Measurements from ENCODE around the gene ARFGEF2.
A peak's percentile ranks its signal among the peaks of the same experiment; 100 is the strongest.
"Not testable (repeated sequence)": the region's sequence is repeated elsewhere in the genome, so short reads cannot be mapped to it uniquely, and the experiment has no call there.

The ARFGEF2 gene

DNA sequence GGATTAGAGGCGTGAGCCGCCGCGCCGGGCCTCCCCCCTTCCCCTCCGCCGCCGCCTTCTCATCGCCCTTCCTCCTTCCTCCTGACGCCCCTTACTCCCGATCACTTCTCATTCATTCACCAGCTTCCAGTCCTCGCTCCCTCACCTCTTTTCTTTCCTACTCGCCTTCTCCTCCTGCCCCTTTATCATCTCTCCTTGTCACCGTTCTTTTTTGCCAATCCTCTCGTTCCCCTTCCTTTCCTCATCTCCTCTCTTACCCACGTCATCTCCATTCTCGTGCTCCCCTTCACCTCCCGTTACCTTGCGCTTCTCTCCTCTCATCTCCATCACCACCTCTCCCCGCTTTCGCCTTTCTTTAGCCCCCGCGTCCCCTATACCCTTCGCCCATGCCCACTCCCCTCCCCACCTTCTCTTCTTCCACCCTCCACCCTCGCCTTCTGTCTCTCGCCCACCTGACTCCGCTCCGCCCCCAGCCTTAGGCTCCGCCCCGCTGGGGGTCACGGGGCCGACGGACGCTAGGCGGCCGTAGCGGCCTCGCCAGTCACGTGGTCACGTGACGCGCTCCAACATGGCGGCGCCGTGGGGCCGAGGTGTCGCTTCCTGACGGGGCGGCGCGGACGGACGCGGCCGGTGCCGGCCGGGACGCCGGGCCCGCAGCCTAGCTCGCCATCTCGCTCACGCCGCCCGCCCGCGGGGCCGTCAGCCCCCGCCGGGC lies at the start of gene ARFGEF2:
Gene ARFGEF2, plus strand, starts transcription at position 544 of the 715 bp plus-strand sequence. CDS start 179 bp downstream, outside the sequence.
- DNase-seq, result peak; percentile 92

DNA sequence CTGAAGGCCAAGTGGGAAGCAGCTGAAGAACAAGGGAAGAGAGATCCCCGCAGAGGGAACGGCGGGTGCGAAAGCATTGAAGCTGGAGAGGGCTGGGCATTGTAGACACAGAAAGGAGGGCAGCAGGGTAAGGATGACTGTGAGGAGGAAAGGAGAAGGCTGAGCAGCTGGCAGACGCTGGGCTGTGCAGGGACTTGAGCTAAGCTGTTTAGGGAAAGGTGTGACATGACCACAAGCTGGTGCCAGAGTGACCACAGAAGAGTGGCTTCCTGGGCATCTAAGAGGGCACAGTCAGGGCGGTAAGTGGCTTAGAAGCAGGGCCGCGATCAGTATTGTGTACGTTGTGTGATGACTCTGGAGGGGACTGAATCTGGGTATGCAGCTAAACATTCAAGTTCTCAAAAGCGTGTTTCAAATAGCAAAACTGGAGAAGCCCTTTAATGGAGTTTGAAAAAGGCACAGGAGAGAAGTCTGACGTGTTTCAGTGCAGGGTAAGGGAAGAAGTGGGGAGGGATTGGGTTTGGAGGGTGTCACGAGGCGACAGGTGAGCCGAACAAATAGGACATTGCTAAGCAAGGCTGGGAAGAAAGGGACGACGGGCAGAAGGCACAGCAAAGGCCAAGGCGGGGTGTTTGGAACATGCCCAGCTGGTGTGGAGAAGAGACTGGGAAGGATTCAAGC lies 46.1 kb upstream of the ARFGEF2 start:
- no peak for DNase-seq

DNA sequence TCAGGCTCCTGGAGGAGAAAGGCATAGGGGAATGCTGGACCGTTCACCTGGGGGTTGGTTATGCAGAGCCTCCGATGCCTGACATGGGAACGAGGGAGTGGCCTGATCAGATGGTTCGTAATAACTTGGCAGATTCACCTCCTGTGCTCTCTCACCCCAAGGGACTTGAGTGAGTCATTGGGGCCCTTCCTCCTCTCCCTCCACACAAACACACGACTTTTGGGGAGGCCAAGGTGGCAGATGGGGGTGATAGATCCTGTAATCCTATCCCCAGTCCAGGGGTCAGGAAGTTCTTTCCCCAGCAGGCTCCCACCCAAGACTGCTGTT lies 45.6 kb upstream of the ARFGEF2 start:
- DNase-seq, result no peak

GRCh38 chr20:48877304-48877703 lies 44.2 kb upstream of the ARFGEF2 start:
- DNase-seq, result no peak

DNA sequence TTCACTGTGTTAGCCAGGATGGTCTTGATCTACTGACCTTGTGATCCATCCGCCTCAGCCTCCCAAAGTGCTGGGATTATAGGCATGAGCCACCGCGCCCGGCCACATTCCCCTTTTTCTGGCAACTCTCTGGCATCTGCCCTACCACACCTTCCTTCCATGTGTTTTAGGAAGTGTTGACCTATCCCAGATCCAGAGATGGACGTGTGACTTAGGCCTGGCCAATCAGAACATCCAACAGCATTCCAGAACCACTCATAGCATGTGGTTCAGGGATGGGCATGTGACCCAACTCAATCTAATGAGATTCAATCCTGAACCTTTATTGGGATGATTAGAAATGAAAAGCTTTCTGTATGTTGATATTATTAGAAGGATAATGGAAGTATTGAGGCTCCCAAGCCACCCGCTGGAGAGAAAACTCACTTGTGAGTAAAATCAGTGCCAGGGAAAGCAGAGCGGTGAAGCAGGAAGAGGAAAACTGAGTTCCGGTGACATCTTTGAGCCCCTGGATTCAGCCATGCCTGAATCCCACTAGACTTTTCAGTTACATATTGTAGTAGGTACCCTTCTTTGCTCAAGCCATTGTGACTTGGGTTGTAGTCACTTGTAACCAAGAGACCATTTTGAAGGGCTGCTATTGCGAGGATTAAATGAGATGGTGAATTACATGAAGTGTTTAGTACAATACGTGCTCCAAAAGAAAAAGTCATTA lies 42.8 kb upstream of the ARFGEF2 start:
- DNase-seq, result no peak

- no peak for DNase-seq
Observed at GRCh38 chr20:48879612-48880245, 41.8 kb upstream of the ARFGEF2 start.

GRCh38 chr20:48880331-48880730 lies 41.2 kb upstream of the ARFGEF2 start:
- no peak for DNase-seq

- no peak for DNase-seq
Observed at GRCh38 chr20:48880981-48881657, 40.4 kb upstream of the ARFGEF2 start.

DNA sequence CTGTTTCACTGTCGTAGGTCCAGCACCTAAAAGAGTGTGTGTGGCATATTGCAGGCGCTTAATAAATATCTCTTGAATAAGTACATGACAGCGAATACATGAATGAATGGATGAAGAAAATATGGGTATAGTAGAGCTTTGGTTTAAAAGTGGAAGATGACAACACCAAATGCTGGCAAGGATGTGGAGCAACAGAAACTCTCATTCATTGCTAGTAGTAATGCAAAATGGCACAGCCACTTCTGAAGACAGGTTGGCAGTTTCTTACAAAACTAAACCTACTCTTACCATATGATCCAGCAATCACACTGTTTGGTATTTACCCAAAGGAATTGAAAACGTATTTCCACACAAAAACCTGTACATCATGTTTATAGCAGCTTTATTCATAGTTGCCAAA lies 36.3 kb upstream of the ARFGEF2 start:
- no peak for DNase-seq

- DNase-seq, result no peak
Observed at GRCh38 chr20:48886194-48886593, 35.3 kb upstream of the ARFGEF2 start.

DNA sequence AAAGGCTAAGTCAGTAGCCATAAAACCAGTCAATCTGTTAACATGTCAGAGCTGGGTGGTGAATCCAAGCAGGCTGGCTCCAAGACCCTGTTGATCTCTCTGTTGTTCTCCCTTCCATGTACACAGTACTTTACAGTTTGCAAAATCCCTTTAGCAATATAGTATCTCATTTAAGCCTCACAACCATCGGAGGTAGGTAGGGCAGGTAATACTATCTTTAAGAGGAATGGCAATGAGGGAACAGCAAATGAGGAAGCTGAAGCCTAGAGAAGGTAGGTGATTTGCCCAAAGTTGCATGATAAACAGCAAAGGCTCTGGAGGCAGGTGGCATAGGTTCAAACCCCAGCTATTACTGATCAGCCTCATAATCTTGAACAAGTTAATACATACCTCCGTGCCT lies 34.7 kb upstream of the ARFGEF2 start:
- no peak for DNase-seq

DNA sequence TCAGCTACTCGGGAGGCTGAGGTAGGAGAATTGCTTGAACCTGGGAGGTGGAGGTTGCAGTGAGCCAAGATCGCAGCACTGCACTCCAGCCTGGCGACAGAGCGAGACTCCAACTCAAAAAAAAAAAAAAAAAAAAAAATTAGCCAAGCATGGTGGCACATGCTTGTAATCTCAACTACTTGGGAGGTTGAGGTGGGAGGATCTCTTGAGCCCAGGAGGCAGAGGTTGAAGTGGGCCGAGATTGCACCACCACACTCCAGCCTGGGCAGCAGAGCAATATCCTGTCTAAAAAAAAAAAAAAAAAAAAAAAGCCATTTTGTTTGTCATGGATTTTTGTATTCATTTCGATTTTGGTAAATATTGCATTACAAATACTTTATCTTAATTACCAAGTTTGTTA lies 33.0 kb upstream of the ARFGEF2 start:
- not testable (repeated sequence) for DNase-seq

- DNase-seq, result no peak
Observed at GRCh38 chr20:48889140-48889790, 32.2 kb upstream of the ARFGEF2 start.

GRCh38 chr20:48891235-48892048 lies 30.1 kb upstream of the ARFGEF2 start:
- DNase-seq, result no peak

GRCh38 chr20:48892049-48892470 lies 29.5 kb upstream of the ARFGEF2 start:
- no peak for DNase-seq

DNA sequence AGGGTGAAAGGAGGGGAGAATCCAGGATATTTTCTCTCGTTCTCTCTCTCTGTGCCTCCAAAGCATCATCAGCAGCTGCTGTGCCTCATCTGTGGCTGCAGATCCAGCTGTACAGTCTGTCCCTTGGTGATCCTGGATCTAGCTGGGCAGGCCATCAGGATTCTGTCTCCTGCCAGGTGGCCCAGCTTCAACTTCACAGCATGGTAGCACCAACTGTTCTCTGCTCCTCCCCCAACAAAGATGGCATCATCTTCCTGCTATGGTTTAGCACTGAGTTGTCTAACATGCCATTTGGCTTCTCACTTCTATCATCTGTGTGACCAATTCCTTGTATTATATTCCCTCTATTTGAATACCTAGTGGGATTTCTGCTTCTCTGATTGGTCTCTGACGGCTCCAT lies 28.6 kb upstream of the ARFGEF2 start:
- DNase-seq, result no peak

DNA sequence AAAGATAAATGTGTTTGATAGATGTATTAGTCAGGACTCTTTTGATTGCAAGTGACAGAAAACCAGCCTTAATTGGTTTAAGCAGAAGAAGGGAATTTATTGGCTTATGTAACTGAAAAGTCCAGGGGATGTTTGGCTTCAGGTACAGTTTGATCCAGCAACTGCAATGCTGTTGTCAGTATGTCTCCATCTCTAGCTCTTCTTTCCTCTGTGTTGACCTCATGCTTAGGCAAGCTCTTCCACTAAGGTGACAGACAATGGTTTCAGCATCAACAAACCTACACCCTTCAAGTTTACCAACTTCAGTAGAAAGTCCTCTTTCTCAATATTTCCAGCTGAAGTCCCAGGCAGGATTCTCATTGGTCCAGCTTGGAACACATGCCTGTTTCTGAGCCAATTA lies 28.1 kb upstream of the ARFGEF2 start:
- no peak for DNase-seq

- no peak for DNase-seq
Observed at GRCh38 chr20:48897305-48898010, 24.1 kb upstream of the ARFGEF2 start.

GRCh38 chr20:48898210-48898609 lies 23.3 kb upstream of the ARFGEF2 start:
- DNase-seq, result no peak

DNA sequence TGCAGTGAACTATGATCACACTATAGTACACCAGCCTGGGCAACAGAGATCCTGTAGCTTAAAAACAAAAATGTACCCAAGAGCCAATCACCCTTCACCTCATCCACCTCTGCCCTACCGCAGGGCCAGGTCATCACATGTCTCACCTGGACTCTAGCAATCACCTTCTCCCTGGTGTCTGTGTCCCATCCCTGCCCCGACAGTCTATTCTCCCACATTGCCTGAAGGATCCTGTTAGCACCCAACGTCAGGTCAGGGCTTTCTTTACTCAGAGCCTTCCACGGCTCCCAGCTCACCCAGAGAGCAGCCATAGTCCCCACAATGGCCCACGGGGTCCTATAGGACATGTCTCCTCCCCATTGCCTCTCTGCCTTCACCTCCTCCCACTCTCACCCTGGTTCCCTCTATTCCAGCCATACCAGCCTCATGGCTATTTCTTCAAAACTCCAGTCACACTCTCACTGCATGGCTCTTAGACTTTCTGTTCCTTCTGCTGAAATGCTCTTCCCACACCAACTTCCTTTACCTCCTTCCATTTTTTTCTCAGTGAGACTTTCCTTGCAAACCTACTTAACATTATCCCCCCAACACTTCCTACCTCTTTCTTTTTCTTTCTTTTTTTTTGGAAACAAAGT lies 22.5 kb upstream of the ARFGEF2 start:
- no peak for DNase-seq

Measured in CD4-positive, alpha-beta T cell treated with Interleukin-12 subunit alpha and Interleukin-12 subunit beta, for 1 hour (primary cell).